ENCODE measurements around the gene MTHFD2L. TPM values are rescaled to one million over a fixed set of nuclear protein-coding genes. Genes with fewer than 3 reads are reported as not detected.

The MTHFD2L gene
- total RNA-seq, 1 experiment from 2014 or later, result 34.0 TPM

GRCh38 chr4:74314944-74315343 lies 157.0 kb downstream of the MTHFD2L start:
- no peak for ATAC-seq
- Histone ChIP-seq H3K4me3 (ENCODE audit: low read length) (no peak overlapping the region), H3F3A (ENCODE audit: low read length, unreplicated experiment) (no peaks in the 10 kb centered on the region), H3K36me3 (ENCODE audit: low read depth, low read length) (peaks cover 16% of the 10 kb centered on the region), H4K20me1 (ENCODE audit: low read length) (no peaks in the 10 kb centered on the region), H3K79me2 (ENCODE audit: low read length) (peaks cover 16% of the 10 kb centered on the region), H3K9me3 (ENCODE audit: low read length) (no peaks in the 10 kb centered on the region), H2AFZ (ENCODE audit: low read length) (no peak overlapping the region), H3K27me3 (ENCODE audit: low read length) (no peaks in the 10 kb centered on the region), H3K4me1 (ENCODE audit: insufficient read depth, low read length) (peaks cover 14% of the 10 kb centered on the region), H3K4me2 (ENCODE audit: low read length) (no peak overlapping the region), H3K27ac (ENCODE audit: low read length) (no peak overlapping the region), H3K9ac (ENCODE audit: low read length) (no peak overlapping the region), H3K9me2 (replicated peaks; ENCODE audit: low read length) (no peaks in the 10 kb centered on the region)
- BruUV-seq (replicated peaks), result no TSS peak
- DNase-seq, result peak; percentile 1
- no peak for TF ChIP-seq EZH2 (IDR thresholded peaks at IDR 0.05; ENCODE audit: low read length, unreplicated experiment)
- TF ChIP-seq EZH2phosphoT487 (IDR thresholded peaks at IDR 0.05; ENCODE audit: borderline replicate concordance, low read length), result no peak
- TF ChIP-seq CTCF (conservative IDR thresholded peaks at IDR 0.05; ENCODE audit: low read depth, low read length), result no peak
- POLR2A ChIA-PET (ENCODE audit: unreplicated experiment), result no interaction called here
- CTCF ChIA-PET, result interaction anchor here (0.7 kb wide), 1 partner anchor 126 kb away, joined by 3 read pairs; no protein-coding TSS in a partner anchor
- intact Hi-C loops (cut with micrococcal nuclease), result no loop called here

GRCh38 chr4:74315376-74315775 lies 157.5 kb downstream of the MTHFD2L start:
- H3K4me3 ChIP-seq (ENCODE audit: low read length), result no peak overlapping the region
- H3K9me2 ChIP-seq (replicated peaks; ENCODE audit: low read length), result no peaks in the 10 kb centered on the region
- H3K9me3 ChIP-seq (ENCODE audit: low read length), result no peaks in the 10 kb centered on the region
- no peak overlapping the region for H3K27ac ChIP-seq (ENCODE audit: low read length)
- H3K4me2 ChIP-seq (ENCODE audit: low read length), result no peak overlapping the region
- ChIA-PET CTCF (interaction anchor here (0.7 kb wide), 1 partner anchor 126 kb away, joined by 3 read pairs; no protein-coding TSS in a partner anchor), POLR2A (ENCODE audit: unreplicated experiment) (no interaction called here)
- no peak overlapping the region for H2AFZ ChIP-seq (ENCODE audit: low read length)
- H3K27me3 ChIP-seq (ENCODE audit: low read length), result no peaks in the 10 kb centered on the region
- TF ChIP-seq EZH2 (IDR thresholded peaks at IDR 0.05; ENCODE audit: low read length, unreplicated experiment) (no peak), EZH2phosphoT487 (IDR thresholded peaks at IDR 0.05; ENCODE audit: borderline replicate concordance, low read length) (no peak), CTCF (conservative IDR thresholded peaks at IDR 0.05; ENCODE audit: low read depth, low read length) (no peak)
- no TSS peak for BruUV-seq (replicated peaks)
- no peak overlapping the region for H3K9ac ChIP-seq (ENCODE audit: low read length)
- DNase-seq (no peak), ATAC-seq (no peak)
- H3K4me1 ChIP-seq (ENCODE audit: insufficient read depth, low read length), result peaks cover 18% of the 10 kb centered on the region
- no peaks in the 10 kb centered on the region for H3F3A ChIP-seq (ENCODE audit: low read length, unreplicated experiment)
- peaks cover 16% of the 10 kb centered on the region for H3K36me3 ChIP-seq (ENCODE audit: low read depth, low read length)
- peaks cover 12% of the 10 kb centered on the region for H3K79me2 ChIP-seq (ENCODE audit: low read length)
- H4K20me1 ChIP-seq (ENCODE audit: low read length), result no peaks in the 10 kb centered on the region
- intact Hi-C loops (cut with micrococcal nuclease), result no loop called here

GRCh38 chr4:74316397-74316796 lies 158.5 kb downstream of the MTHFD2L start:
- Histone ChIP-seq H2AFZ (ENCODE audit: low read length) (no peak overlapping the region), H3K9ac (ENCODE audit: low read length) (no peak overlapping the region), H3K9me2 (replicated peaks; ENCODE audit: low read length) (no peaks in the 10 kb centered on the region), H3K4me3 (ENCODE audit: low read length) (no peak overlapping the region), H4K20me1 (ENCODE audit: low read length) (no peaks in the 10 kb centered on the region), H3K27ac (ENCODE audit: low read length) (no peak overlapping the region), H3K36me3 (ENCODE audit: low read depth, low read length) (peaks cover 16% of the 10 kb centered on the region), H3K4me2 (ENCODE audit: low read length) (no peak overlapping the region), H3K9me3 (ENCODE audit: low read length) (no peaks in the 10 kb centered on the region), H3K79me2 (ENCODE audit: low read length) (0 out of 2 replicates have a peak, but pooled peaks cover 2% of the 10 kb centered on the region), H3K4me1 (ENCODE audit: insufficient read depth, low read length) (peaks cover 20% of the 10 kb centered on the region), H3K27me3 (ENCODE audit: low read length) (no peaks in the 10 kb centered on the region), H3F3A (ENCODE audit: low read length, unreplicated experiment) (no peaks in the 10 kb centered on the region)
- peak; percentile 9 for DNase-seq
- no peak for TF ChIP-seq CTCF (conservative IDR thresholded peaks at IDR 0.05; ENCODE audit: low read depth, low read length)
- TF ChIP-seq EZH2phosphoT487 (IDR thresholded peaks at IDR 0.05; ENCODE audit: borderline replicate concordance, low read length), result no peak
- TF ChIP-seq EZH2 (IDR thresholded peaks at IDR 0.05; ENCODE audit: low read length, unreplicated experiment), result no peak
- POLR2A ChIA-PET (ENCODE audit: unreplicated experiment), result no interaction called here
- no TSS peak for BruUV-seq (replicated peaks)
- no peak for ATAC-seq
- intact Hi-C loops (cut with micrococcal nuclease), result no loop called here
- CTCF ChIA-PET, result no interaction called here

Data from PC-3 (cell line).